Measurements from ENCODE around the gene SYMPK.

DNA sequence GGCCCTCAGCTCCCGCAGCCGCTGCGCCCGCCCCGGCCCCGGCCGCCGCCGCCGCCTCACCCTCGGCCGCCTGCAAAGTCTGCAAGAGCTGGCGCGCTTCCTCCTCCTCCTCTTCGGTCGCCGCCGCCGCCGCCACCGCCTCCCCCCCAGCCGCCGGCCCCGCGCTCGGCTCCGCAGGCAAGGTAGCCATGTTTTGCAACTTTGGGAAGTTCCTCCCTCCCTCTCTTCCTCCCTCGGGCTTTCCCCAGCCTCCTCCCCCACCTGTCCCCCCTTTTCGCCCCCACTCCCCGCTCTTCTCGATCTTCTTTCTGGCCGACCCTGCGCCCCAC, 94.3 kb downstream of the SYMPK start:
- TF ChIP-seq CTCF (IDR thresholded peaks at IDR 0.05; ENCODE audit: low read depth, low read length, poor library complexity, severe bottlenecking) (no peak), EZH2phosphoT487 (IDR thresholded peaks at IDR 0.05; ENCODE audit: borderline replicate concordance, low read length) (no peak)

All from DOHH2 (cell line).